UCSD-AML1 (cell line): Measurements from ENCODE around the gene CLSTN1.

Source experiments
- DNase-seq: peaks from one replicate; lab custom pipeline; 2025; ENCODE audit not compliant: unreplicated experiment; lab: John Stamatoyannopoulos, UW

CLSTN1 gene

GRCh38 chr1:9823943-9824701, at the start of gene CLSTN1:
Gene CLSTN1, minus strand, starts transcription at chr1:9823965. Its CDS starts 232 bp downstream, at chr1:9823733.
- DNase-seq = peak; percentile 83

GRCh38 chr1:9873385-9873784, 49.6 kb upstream of the CLSTN1 start:
- DNase-seq = no peak

GRCh38 chr1:9872430-9873165, 48.8 kb upstream of the CLSTN1 start:
- DNase-seq = no peak

- no peak for DNase-seq
These were observed 48.1 kb upstream of the CLSTN1 start for GRCh38 chr1:9871707-9872425.

- no peak for DNase-seq
These were observed 47.3 kb upstream of the CLSTN1 start for GRCh38 chr1:9871021-9871420.

GRCh38 chr1:9870572-9870971, 46.8 kb upstream of the CLSTN1 start:
- no peak for DNase-seq

- no peak for DNase-seq
These were observed 46.1 kb upstream of the CLSTN1 start for GRCh38 chr1:9869831-9870251.

GRCh38 chr1:9868244-9868590, 44.5 kb upstream of the CLSTN1 start:
- no peak for DNase-seq

GRCh38 chr1:9867408-9868243, 43.9 kb upstream of the CLSTN1 start:
- DNase-seq = peak; percentile 78

GRCh38 chr1:9866836-9867235, 43.1 kb upstream of the CLSTN1 start:
- no peak for DNase-seq

GRCh38 chr1:9865724-9866123, 42.0 kb upstream of the CLSTN1 start:
- no peak for DNase-seq

- no peak for DNase-seq
These were observed 39.6 kb upstream of the CLSTN1 start for GRCh38 chr1:9863371-9863770.

- no peak for DNase-seq
These were observed 37.6 kb upstream of the CLSTN1 start for GRCh38 chr1:9861360-9861759.

- DNase-seq = no peak
These were observed 37.1 kb upstream of the CLSTN1 start for GRCh38 chr1:9860887-9861286.

- DNase-seq = no peak
These were observed 35.7 kb upstream of the CLSTN1 start for GRCh38 chr1:9859281-9860014.

- no peak for DNase-seq
These were observed 34.7 kb upstream of the CLSTN1 start for GRCh38 chr1:9858293-9859035.

GRCh38 chr1:9855186-9855585, 31.4 kb upstream of the CLSTN1 start:
- DNase-seq = no peak

GRCh38 chr1:9853249-9853595, 29.5 kb upstream of the CLSTN1 start:
- no peak for DNase-seq

GRCh38 chr1:9852410-9853248, 28.9 kb upstream of the CLSTN1 start:
- no peak for DNase-seq
